GM13977 (cell line): ENCODE results near the gene SIVA1.

Experiments used
- DNase-seq: peaks from one replicate; pipeline ENCODE4 v3.0.0; 2012; ENCODE audit warnings: low spot score
- in situ Hi-C: fragments of 300-500 bp; cut with MboI; formaldehyde crosslinking; loops from one replicate; pipeline ENCODE4 v1.12.0; 2022; ENCODE audit warnings: low sequenced_read_pairs, low pct_unique_long_range_greater_than_20kb, mixed read lengths, inconsistent platforms; ENCODE audit not compliant: unreplicated experiment
- TF ChIP-seq, protein P1 (sequence below): IDR thresholded peaks from 2 replicates; pipeline ENCODE4 v1.5.1; 2012; ENCODE audit warnings: mild to moderate bottlenecking, control low read depth; ENCODE audit not compliant: insufficient read depth; ENCODE audit errors: extremely low read depth, missing control alignments

SIVA1 gene

DNA sequence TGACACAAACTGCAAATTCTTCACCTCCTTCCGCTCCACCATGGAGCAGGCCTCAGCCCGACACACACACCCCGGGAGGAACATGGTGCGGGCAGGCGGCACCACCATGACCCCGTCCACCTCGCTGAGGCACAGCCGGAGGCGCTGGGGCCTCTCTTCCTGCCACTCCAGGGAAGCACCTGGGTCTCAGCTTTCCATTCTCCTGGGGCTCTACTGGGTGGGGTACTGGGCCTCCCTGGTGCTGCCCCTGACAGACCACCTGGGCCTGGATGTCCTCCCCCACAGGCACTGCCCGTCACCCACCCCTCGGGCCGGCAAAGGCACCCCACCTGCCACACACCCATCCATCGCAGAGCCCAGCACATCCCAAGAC lies 32.7 kb downstream of the SIVA1 start:
- in situ Hi-C loops: no loop called here
- DNase-seq: no peak
- TF ChIP-seq, protein P1, sequence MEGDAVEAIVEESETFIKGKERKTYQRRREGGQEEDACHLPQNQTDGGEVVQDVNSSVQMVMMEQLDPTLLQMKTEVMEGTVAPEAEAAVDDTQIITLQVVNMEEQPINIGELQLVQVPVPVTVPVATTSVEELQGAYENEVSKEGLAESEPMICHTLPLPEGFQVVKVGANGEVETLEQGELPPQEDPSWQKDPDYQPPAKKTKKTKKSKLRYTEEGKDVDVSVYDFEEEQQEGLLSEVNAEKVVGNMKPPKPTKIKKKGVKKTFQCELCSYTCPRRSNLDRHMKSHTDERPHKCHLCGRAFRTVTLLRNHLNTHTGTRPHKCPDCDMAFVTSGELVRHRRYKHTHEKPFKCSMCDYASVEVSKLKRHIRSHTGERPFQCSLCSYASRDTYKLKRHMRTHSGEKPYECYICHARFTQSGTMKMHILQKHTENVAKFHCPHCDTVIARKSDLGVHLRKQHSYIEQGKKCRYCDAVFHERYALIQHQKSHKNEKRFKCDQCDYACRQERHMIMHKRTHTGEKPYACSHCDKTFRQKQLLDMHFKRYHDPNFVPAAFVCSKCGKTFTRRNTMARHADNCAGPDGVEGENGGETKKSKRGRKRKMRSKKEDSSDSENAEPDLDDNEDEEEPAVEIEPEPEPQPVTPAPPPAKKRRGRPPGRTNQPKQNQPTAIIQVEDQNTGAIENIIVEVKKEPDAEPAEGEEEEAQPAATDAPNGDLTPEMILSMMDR: no peak

DNA sequence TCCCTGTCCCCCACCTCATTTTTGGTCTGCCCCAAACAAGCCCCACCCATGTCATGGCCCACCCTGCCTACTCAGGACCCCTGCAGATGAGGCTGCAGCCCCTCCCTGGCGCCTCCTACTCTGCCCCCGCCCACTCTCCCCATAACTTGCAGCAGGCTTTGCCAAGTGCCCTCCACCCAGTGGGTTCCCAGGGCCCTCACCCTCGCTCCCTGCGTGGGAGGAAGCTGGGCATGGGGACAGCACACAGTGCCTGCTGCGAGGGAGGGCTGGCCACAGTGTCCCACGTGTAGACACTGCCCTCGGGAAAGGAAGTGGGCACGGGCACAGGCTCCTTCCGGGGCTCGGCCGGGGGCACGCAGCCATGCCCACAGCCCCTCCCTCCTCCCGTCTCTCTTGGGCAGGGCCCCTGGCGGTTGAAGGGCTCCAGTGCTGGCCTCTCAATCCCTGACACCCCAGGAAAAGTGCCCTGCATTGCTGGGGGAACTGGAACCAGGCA lies 33.2 kb downstream of the SIVA1 start:
- in situ Hi-C loops: no loop called here
- TF ChIP-seq, protein P1: no peak
- DNase-seq: no peak

DNA sequence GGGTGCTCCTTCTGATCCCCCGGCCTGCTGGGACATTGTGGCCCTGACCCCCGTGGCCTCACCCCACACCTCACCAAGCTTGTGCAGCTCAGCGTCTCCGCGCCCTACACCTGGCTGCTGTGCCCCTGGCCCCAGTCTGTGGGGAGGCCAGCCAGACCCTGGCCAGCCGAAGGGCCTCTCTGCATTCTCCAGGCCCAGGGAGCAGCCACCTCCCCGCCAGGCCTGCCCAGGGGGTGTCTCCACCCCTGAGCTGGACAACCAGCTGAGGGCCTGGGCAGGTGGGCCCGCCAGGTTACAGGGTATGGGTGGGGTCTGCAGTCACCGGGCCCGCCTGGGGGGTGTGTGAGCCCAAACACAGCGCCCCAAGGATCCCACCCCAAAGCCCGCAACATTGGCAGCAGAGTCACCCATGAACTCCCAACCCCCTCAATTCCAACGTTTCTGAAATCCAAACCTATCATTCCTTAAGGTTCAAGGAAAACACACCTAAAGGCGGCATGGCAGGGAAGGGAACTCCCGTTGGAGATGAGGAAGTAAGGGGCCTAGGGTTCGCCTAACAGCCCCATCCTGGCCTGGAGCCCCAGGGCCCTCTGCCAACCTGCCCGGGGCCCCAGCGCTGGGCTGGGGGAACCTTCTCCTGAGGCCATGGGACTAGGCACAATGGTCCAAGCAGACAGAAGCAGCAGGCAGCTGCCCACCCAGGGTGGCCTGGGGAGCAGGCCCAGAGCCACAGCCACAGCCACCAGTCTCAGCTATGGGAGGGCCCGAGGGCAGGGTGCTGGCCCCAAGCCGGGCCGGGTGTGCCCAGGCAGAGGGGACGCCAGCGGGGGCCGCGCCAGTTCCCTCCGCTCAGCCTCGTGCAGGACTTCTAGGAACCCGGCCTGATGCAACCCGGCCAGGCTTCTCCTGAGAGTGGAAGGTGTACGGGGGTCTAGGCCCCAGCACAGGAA lies 34.1 kb downstream of the SIVA1 start:
- no peak for DNase-seq
- TF ChIP-seq, protein P1: no peak
- in situ Hi-C loops: no loop called here

DNA sequence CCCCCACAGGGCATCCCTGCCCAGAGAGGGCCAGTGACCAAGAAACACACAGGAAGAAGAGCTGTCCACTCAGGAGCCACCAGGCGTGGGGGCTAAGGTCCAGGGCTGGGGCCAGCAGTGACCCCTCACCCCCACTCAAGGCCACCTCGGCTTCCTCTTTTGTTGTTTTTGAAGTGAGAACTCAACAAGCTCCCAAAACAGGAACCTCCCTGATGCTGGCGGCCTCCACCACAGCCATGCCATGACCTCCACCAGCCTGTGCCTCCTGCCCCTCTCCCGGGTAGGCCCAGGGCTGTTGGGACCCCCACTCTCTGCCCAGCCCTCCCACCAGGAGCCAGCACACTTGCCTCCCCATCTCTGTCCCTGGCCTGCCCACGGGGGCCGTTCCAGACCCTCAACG lies 34.8 kb downstream of the SIVA1 start:
- in situ Hi-C loops: no loop called here
- DNase-seq: no peak

DNA sequence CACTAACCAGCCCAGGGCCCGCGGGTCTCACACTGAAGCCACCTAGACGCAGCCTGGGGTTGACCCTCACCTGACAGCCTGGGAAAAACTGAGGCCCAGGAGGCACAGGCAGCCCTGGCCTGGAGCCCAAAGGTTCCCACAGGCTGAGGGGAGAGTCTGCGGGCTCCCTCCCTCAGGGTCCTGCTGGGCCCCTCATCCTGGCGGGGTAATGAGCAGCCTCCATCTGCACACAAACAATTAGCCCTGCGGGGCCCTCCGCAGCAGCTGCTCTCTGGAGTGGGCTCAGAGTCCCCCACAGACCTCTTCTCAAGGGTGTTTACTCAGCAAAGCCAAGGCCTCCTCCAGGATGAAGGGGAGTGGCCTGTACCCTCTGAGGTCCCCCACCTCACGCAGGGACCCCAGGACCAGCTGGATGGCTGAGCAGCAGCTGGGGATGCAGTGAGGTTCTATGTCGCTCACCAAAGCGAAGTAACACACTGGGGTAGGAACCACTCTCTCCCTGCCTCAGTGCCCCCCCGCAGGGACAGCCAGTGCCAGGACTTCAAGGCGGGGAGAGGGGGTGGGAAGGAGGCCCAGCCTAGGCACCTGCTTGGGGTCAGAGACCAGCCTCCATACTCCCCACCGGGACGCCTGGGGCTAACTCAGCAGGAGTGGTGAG lies 35.3 kb downstream of the SIVA1 start:
- in situ Hi-C loops: no loop called here
- no peak for DNase-seq
- TF ChIP-seq, protein P1: no peak

More for the DNA sequence above, 34.8 kb downstream of the SIVA1 start:
- TF ChIP-seq, protein P1: no peak

DNA sequence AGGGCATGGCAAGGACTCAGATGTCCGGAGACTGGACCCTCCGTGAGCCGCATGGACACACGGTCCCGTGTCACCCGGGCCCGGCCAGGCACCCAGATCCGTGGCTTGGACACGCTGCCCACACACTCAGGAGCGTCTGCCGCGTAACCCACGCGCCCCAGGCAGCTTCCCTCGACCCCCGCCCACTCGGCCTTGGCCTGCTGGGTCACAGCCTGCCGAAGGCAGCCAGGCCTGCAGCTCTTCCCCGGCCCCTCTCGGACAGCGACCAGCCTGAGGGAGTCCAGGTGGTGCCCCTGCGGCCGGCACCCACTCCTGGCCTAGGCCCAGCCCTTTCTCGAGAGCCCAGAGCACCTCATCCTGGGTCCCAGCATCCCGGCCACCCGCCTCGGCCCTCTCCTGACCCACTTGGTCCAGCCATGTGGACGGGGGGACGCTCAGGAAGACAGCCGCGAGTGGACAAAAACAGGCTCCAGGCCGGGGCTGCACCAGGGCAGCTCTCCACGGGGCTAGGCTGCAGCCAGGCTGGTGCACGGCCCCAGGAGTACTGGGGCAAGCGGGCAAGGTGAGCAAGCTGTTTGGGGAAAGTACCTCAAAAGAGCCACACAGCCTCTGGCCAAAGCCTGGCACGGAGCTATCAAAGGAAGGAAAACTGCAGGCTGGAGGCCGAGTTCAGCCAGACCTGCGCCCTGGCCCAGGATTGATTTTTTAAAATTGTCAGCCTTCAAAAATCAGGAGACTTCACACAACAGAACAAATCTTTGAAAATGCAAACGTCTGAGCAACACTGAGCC lies 36.1 kb downstream of the SIVA1 start:
- TF ChIP-seq, protein P1: no peak
- in situ Hi-C loops: no loop called here

More for the DNA sequence above, 36.1 kb downstream of the SIVA1 start:
- no peak for DNase-seq
